GM08714 (cell line): ENCODE results near the gene MTCL3.

Experiments used
- H3K4me3 ChIP-seq: fragments of 200-500 bp; sonication (Bioruptor generic); 2 replicates; pipeline ENCODE4 v1.5.1; 2014; ENCODE audit warnings: mild to moderate bottlenecking, low read length, inconsistent platforms
- ZNF274 ChIP-seq: IDR thresholded peaks from 2 replicates; pipeline ENCODE4 v1.6.1; 2012; ENCODE audit warnings: mild to moderate bottlenecking, low read depth, low read length

Gene MTCL3

DNA sequence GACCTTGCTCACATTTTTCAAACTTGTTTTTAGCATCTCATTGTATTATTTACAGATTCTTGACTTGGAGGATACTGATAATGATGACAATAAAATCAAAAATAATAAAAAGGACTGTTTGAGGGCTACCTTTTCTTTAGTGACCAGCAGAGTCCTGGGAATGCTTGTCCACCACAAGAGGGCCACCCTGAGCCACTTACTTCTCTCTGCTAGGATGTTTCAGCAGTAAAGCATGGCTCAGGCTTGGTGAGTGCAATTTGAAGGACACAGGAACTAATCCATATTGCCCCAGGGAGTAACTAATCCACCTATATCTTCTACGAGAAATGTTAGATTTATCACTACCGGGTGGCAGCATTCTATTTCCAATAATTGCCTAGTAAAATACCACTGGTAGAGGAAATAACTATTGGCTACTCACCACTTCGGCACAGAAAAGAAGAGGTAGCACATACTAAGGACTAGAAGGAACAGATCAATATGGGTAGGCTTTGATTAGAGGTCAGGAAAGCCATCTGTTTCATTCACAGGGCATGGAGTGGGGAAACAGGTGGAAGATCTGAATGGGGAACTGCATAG lies 54.2 kb downstream of the MTCL3 start:
- H3K4me3 ChIP-seq: no peak overlapping the region
- TF ChIP-seq ZNF274: no peak

DNA sequence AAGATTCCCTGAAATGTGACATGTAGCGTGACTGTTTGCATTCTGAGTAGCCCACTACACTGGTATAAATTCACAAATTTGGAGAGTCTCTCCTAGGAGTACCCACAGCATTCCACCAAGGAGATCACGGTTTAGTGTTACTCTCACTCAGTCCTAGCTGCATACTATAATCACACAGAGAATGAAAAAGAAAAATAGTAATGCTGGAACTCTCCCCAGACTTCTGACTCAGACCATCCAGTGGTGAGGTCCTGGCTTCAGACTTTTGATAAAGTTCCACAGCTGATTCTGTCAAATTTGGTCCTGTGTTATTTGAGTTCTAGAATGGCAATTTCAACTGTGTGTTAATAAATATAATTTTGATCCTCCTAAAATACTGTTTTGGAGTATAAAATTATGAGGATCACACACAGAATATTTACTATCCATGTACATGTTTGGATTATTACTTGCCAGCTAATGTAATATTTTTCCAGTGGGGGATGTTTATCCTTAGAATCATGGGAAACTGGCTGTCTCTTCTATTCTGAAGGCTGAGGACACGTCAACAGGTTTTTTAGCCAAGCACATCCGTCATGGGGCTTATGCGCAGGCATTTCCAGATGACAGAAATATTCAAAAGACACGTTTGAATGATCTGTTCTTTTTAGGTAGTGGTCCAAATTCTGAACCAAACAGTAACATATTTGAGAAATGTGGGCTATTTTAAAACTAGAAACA lies 54.8 kb downstream of the MTCL3 start:
- no peak for TF ChIP-seq ZNF274
- no peak overlapping the region for H3K4me3 ChIP-seq

DNA sequence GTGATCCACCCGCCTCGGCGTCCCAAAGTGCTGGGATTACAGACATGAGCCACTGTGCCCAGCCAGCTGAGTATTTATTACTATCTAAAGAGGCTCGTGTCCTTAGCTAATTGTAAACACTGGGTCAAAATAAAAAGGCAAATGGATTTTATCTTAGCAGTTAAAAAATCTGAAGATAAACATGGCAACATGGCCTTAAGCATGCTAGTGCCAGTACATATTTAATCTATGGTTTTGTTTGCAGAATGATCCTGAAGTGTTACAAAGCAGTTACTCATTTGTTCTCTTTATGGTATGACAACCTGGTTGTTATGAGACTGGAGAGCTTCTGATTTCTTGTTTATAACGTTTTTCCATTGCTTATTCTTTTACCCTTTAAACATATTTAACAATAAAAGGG lies 56.1 kb downstream of the MTCL3 start:
- no peak for TF ChIP-seq ZNF274

GRCh38 chr6:127462376-127462775 lies 56.8 kb downstream of the MTCL3 start:
- no peak for TF ChIP-seq ZNF274
- H3K4me3 ChIP-seq: no peak overlapping the region

More for the DNA sequence above, 56.1 kb downstream of the MTCL3 start:
- H3K4me3 ChIP-seq: no peak overlapping the region

DNA sequence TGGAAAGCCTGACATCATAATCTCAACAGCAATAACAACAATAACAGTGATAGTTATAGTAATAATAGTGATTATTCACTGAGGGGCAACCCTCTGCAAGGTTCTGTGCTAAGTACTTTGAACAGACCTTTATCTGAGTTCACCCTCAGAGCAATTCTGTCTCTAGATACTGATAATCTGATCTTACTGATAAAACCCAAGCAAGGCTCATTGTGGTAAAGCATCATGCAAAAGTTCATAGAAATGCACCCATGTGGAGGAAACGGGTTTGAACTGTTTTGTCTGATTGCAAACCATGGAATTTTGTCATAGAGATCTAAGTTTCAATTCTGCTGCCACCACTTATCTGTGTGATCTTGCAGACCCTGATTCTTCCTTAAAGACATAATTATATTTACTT lies 58.7 kb downstream of the MTCL3 start:
- no peak overlapping the region for H3K4me3 ChIP-seq
- no peak for TF ChIP-seq ZNF274

DNA sequence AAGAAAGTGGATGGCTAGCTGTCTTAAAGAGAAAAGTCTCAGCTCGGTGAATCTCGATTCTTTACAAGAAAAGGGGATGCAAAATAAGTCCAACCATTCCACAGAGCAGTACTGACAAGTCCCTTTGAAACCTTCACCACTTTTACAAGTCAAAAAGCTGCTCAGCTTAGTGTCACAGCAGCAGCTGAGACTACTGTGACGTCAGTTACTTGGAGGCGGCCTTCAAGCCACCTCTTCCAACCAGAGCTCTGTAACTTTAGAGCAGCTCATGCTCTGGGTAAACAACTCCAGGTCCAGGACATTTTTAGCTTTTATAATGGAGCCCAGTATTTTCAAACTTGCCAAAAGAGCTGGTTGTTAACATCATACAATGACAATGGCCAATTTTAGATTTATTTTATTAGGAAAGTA lies 59.9 kb downstream of the MTCL3 start, which contains the start of gene KIAA0408:
TSS of gene KIAA0408 (minus strand) at position 159 of the 411 bp plus-strand sequence. CDS start 5,408 bp downstream, outside the sequence.
- no peak for TF ChIP-seq ZNF274
- no peak within 1 kb of the TSS for H3K4me3 ChIP-seq

DNA sequence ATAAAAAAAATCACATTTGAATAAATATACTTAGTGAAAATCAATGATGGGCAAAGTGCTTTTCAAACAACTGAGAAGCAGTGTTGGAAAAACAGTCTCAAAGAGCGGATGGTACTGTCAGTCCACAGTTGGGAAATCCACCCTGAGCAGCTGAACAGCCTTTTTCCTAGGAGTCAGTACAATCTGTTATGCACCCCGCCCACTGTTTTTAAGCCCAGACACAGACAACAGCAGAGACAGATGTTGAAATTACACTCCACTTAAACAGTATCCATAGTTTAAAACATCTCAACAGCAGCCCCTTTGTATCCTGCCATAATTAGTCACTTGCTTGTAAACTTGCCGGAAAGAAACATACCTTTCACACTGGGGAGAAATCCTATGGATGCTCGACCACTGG lies 60.3 kb downstream of the MTCL3 start:
- no peak overlapping the region for H3K4me3 ChIP-seq
- TF ChIP-seq ZNF274: no peak

DNA sequence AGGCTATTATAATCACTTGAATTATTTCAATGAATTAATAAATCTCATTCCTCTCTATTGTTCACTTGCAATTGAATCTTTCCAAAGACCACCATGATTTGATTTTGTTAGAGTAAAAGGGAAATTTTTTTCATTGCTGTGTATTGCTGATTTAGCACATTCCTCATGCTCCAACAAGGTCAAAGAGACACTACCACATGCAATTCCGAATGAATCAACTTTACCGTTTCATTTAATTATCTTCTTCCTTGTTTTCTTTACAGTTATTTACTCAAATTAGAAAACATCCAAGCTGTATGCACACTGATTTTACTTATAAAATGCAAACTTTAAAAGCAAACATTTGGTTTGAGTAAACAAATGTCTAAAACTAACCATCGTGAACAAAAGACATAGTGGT lies 60.9 kb downstream of the MTCL3 start:
- no peak overlapping the region for H3K4me3 ChIP-seq
- TF ChIP-seq ZNF274: no peak

GRCh38 chr6:127457456-127458064 lies 61.6 kb downstream of the MTCL3 start:
- TF ChIP-seq ZNF274: no peak
- H3K4me3 ChIP-seq: no peak overlapping the region

DNA sequence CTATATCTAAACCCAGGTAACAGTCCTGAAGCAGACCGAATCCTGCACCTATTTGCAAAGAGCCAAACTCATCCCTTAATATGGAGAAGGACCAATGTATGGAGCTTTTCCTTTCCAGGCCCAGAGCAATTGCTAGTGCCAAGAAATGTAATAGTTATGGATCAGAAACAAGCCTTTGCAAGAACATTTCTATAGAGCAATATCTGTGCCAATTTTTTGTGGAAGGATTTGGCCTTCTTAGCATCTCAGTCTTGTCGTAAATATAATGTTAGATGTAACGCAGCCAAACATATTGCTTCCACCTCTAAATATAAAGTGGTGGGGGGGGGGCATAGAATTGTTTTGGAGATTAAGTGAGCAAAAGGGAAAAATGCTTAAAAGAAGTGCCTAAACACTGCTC lies 62.7 kb downstream of the MTCL3 start:
- TF ChIP-seq ZNF274: no peak
- no peak overlapping the region for H3K4me3 ChIP-seq

DNA sequence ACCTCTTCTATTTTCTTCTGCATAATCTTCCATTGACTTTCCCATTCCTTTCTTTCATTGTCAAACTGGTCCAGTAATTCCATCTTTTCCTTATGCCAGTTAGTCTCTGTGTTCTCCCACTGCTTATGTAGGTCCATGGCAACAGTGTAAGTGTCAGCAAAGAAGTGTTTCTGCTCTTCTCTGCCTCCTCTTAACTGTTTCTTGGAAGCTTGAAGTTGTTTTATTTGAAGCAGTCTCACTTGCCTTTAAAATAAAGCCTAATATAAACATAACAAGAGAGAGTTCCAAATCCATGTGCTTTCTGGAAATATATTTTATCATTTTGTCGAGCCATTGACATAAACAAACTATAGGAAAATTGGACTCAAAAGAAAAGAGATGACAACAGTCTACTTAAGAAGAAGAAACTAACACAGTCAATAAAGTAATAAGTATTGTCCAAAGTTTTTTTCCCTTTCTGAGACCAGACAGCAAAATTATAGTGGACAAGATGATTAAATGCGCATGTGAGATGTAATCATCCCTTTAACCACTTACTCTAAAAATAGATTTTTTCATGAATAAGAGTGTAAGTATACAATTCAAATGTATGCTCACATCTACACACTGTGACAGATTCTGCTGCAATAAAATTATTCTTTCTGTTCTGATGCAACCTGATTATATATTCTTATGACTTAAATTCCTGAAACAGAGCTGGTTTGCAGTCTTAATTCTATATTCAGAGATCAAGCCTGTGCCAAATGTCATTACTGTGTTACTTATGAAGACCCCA lies 65.1 kb downstream of the MTCL3 start:
- H3K4me3 ChIP-seq: no peak overlapping the region
- TF ChIP-seq ZNF274: no peak

DNA sequence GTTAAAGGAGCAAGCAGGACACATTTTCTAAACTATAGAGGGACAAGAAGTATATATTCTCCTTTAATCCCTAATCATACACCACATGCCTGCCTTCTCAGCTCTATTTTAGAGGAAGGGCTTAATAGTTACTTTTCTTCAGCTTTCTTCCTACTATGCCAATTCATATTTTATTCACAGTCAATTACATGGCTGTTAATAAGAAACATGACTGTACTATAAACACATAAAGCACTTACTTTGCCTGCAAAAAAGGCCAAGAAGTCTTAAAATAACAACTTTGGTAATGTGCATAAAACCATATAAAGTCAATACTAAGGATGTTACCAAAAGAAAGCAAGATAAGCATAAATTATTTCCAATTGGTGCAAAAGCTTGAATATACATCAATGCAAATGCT lies 66.3 kb downstream of the MTCL3 start:
- H3K4me3 ChIP-seq: no peak overlapping the region
- no peak for TF ChIP-seq ZNF274

DNA sequence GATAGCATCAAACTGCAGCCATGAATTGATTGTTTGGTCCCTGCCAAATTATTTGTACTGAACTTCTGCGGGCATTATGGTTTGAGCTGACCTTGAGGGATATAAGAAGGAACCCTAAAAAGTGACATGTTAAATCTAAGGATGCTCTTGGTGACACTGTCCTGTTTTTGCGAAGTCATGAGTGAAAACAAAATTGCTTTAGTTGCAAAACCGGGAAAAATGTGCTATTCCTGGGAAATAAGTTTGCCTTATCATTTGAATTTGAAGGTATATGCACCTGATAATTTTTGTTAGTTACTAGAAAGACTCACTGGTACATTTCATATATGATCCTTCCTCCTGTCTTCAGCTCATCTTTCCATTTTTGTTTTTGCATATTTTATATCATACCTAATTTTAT lies 67.7 kb downstream of the MTCL3 start:
- no peak overlapping the region for H3K4me3 ChIP-seq
- TF ChIP-seq ZNF274: no peak

DNA sequence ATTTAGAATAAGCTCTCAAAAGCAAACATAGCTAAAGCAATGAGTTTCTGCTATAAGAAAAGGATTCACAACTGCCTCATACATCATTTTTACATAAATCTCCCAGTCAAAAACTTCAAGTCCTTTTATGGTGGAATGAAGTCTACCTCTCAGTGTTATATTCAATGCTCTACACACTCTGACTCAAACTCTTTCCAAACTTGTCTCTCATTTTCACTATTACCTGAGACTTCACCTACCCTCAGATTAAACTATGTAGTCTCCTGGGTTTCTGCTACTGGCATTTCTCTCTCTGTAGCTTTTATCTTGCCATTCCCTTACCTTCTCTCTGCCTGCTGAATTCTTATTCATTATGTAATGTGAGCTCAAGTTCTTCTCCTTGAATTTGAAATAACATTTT lies 71.4 kb downstream of the MTCL3 start:
- no peak for TF ChIP-seq ZNF274
- no peak overlapping the region for H3K4me3 ChIP-seq
